GM19043 (cell line): ENCODE measurements around the gene ANTXRL.
"Not testable (repeated sequence)": the region's sequence is repeated elsewhere in the genome, so short reads cannot be mapped to it uniquely, and the experiment has no call there.

Experiments
- ATAC-seq: cut with Tn5 transposase; IDR thresholded peaks from one replicate; pipeline ENCODE4 v1.9.1; 2021; ENCODE audit warnings: low read depth; ENCODE audit not compliant: unreplicated experiment

The ANTXRL gene

GRCh38 chr10:46293228-46293627 lies 6.4 kb downstream of the ANTXRL start:
- ATAC-seq: no peak

DNA sequence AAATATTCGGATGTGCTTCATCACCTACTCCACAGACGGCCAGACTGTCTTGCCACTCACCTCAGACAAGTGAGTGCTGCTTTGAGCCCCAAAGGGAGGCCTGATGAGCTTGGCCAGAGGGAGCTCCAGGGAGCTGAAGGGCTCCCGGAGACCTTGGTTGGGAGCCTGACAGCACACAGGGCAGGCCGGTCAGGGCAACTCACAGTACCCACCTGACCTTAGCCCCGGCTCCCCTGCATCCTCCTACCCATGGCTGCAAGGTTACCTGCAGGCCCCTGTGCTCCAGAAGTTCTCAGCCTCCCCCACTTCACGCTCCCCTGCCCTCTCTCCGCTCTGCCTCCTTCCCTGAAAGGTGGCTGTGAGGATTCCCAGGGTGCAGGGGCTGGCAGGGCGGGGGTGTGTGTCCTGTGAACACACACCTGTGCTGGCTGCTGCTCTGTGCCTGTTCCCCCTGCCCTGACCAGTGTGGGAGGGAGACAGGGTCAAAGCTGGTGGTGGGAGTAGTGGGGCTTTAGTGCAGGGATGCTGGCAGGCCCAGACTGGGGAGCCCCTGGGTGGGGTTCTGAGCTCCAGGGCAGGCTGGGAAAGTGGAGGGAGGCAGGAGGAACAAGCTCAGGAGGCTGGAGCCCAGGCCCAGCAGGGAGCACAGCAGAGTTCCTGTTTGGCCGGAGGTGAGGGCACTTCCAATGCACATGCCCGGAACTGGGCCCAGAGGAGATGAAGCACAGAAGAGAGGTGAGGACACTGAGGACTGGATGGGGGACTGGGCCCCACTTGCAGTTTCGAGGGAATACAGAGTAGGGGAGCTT lies 7.2 kb downstream of the ANTXRL start:
- ATAC-seq: no peak

DNA sequence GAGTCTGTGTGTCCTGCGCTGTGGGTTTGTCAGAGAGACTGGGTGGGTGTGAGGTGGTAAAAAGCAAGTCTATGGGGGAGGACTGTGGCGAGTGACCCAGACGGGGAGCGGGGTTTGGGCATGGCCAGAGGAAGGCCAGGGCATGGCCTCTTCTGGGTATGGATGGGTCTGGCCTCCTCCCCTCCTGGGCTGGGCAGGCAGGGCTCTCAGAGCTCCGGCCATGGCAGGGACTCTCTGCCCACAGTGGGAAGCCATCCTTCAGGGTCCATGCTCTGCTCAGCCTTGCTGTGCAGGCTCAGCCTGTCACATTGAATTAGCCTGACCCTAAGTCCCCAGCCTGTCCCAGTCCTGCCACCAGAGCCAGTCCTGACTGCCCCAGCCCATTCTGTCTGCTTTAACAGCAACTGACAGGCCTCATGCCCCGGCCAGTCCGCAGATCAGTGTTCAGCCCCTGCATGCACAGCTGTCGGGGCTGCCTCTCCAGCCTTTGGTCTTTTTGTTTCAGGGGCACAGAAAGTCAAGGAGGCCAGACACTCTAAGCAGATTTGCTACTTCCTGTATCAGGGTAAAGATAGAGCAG lies 7.9 kb downstream of the ANTXRL start:
- ATAC-seq: no peak

DNA sequence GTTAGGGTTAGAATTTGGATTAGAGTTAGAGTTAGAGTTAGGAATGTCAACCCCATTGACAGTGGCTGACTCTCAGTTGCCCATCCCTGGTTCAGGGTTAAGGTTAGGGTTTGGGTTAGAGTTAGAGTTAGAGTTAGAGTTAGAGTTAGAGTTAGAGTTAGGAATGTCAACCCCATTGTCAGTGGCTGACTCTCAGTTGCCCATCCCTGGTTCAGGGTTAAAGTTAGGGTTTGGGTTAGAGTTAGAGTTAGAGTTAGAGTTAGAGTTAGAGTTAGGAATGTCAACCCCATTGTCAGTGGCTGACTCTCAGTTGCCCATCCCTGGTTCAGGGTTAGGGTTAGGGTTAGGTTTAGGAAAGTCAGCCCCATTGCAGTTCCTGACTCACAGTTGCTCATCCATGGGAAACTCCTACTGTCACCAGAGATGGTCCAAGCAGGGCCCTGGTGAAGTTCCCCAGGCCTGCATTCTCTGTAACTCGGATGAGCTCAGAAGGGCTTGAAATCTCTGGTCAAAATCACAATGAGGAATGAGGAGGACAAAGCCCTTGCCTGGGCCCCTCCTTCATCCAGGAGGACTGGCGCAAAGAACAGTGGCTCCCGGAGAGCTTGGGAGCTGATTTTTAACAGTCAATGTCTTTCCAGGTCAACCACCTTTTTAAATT lies 8.7 kb downstream of the ANTXRL start:
- not testable (repeated sequence) for ATAC-seq

DNA sequence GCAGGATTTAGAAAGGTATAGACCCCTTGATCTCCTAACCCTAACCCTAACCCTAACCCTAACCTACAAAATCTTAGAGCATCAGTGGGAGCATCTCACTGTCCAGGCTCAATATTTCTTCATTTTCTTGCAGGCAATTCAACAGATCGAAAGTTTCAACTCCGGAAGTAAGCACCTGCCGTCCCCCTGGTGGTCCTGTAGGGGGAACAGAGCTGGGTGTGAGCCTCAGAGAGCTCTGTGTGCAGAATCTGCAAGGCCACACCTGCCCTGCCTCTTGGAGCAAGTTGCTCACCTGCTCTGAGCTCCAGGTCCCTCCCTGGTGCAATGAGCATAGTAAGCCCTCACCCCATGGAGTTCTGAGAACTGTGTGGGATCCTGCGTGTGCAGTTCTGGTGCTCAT lies 9.3 kb downstream of the ANTXRL start:
- ATAC-seq: not testable (repeated sequence)

GRCh38 chr10:46296641-46297141 lies 9.9 kb downstream of the ANTXRL start:
- no peak for ATAC-seq

DNA sequence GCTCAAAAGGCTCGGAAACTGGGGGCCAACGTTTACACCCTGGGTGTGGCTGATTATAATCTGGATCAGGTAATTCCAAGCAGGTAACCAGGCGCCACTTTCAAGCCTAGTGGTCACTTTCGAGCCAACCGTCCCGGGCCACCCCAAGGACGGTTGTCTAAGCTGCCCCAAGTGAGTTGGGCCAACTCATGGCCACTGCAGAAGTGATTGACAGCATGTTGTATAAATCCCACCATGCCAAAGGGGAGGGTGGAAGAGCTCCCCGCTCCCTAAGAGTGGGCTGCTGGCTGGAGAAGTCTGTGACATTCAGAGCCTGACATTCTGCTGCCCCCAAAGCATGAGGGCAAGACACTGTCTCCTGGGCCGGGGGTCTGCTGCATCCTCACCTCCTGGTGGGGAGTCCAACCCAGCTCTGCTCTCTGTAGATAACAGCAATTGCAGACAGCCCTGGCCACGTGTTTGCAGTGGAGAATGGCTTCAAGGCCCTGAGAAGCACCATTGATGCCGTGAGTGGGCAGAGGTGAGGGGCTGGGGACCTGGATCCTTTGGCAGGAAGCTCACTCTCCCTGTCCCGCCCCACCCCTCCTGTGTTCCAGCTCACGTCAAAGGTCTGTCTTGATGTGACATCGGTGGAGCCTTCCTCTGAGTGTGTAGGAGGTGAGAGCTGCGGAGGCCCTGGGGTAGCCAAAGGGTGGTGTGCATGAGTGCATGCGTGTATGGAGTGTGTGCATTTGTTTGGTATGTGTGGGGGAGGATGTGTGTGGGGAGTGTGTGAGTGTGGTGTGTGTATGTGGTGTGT lies 10.8 kb downstream of the ANTXRL start:
- no peak for ATAC-seq

GRCh38 chr10:46298477-46299285 lies 11.9 kb downstream of the ANTXRL start:
- ATAC-seq: no peak

DNA sequence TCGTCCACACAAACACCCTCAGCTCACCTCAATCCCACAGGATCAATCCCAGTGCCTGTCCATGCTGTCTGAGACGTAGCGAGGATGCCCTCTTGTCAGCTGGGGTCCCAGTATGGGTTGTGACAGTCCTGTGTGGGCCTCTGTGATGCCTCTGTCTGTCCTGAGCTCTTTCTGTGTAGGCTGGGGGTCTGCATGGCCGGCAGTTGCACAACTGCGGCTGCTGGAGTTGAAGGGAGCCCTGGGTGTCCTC lies 12.4 kb downstream of the ANTXRL start:
- ATAC-seq: no peak

GRCh38 chr10:46299536-46300369 lies 13.0 kb downstream of the ANTXRL start:
- ATAC-seq: no peak

DNA sequence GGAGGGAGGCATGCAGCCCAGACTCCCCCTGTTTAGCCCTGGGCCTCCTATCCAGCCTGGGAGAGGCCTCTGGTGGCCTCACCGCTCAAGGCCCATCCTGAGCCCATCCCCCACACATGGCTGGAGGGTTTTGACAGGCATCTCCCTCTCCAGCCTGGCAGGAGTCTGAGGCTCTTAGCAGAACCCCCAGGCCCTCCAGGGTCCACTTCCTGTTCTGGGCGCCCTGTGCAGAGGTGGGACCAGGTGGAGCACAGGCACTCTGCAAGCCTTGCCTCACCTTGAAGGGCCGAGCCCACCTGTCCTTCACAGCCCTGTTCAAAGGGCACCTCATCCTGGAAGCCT lies 13.5 kb downstream of the ANTXRL start:
- ATAC-seq: not testable (repeated sequence)

DNA sequence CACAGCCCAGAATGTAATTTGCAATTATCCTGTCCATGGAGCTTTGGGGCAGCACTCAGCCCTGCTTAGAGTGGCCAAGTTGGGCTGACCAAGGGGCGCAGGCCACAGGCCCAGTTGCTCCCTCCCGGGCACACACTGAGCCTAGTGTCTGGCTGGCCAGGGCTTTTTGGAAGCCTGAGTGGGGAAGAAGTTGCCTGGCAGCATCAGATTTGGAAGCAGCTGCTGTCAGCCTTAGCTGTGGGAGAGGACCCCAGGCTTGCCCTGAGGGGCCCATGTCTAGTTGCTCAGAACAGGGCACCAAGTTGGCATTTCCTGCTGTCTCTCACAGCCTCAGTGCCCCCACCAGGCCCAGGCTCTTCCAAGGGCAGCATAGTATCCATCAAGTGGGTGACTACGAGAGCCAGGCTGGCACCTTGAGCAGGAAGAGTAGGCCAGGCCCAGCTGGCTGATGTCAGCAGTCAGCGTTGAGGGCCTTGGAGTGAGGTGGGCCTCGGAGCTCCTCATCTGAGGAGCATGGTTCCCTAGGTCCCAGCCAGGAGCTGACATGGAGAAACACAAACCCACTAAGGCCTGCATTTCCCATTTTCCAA lies 14.4 kb downstream of the ANTXRL start:
- ATAC-seq: no peak

DNA sequence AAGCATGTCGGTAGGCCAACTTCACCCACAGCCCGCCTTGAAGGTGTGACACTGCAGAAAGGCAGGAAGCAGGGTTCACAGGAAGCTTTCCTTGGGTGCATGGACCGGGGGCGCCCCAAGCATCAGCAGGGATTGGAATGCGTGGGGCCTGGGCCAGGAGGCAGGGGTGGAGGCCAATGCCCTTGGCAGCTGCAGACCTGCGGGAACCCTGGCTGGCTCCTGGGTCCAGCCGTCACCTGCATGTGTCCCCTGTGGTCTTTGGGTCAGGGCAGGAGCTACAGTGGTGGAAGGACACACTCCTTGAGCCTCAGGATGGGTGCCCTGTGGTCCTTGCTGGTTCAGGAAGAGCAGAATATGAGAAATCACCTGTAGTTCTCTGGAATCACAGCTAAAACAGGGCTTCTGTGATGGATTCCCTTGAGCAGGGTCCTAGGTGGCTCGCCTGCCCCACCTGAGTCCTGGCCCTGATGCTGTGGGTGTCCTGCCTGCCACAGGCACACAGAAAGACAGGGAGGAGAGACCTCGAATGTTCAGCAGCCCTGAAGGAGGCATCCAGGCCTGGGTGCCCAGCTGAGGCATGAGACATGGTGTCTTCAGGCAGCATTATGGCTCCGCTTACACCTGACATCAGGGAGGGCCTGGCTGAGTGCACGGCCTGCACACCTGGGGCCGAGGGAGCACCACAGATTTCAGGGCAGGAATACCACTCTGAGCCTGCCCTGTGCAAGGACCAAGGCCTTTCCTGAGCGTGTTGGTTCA lies 15.1 kb downstream of the ANTXRL start:
- no peak for ATAC-seq

GRCh38 chr10:46302765-46303352 lies 16.1 kb downstream of the ANTXRL start:
- ATAC-seq: not testable (repeated sequence)

- no peak for ATAC-seq
Observed at GRCh38 chr10:46304062-46304461, 17.3 kb downstream of the ANTXRL start.

- not testable (repeated sequence) for ATAC-seq
Observed at GRCh38 chr10:46304671-46305070, 17.9 kb downstream of the ANTXRL start.

DNA sequence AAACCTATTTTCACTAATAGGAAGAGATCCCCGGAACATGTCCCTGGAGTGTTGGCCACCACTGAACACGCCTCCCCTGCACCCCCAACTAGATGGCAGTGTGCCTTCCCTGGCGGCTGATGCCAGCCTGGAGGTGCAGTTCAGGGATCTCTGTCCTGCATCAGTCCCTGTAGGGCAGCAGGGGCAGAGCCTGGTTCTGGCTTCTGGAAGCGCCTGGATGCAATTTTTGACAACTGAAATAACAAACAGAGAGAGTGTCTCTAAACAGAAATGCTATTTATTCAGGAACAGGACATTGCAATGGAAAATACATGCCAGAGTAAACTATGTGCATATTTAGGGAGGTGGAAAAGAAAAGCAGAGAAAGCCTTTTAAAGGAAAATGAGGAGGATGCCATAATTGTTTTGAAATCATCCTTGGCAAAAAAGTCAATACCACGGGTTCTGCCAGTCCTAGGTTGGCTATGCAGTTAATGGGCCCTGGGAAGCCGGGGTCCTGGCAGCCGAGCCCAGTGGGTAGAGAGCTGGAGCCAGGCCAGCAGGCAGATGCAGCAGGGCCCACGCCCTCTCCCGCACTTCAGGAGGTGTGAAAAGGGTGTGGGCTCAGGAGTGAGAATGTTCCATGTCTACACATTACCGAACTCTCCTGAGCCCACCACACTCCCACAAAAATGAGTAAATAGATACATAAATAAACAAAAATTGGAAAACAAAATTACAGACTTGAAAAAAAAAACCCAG lies 18.5 kb downstream of the ANTXRL start:
- ATAC-seq: no peak
